Activated CD4-positive, alpha-beta T cell treated with anti-CD3 and anti-CD28 coated beads for 36 hours (primary cell): Measurements from ENCODE around the gene DPP9. TPM values are rescaled to one million over a fixed set of nuclear protein-coding genes. Genes with fewer than 3 reads are reported as not detected.
A peak's percentile ranks its signal among the peaks of the same experiment; 100 is the strongest.

Experiments
- ATAC-seq: fragments of 200-7000 bp; cut with Tn5 transposase; one replicate; pipeline ENCODE4 v1.10.0; 2021; ENCODE audit warnings: mild to moderate bottlenecking, moderate library complexity
- CTCF ChIA-PET: fragments of 350-600 bp; sonication (Branson Sonifier 250); formaldehyde crosslinking; loops from one replicate; lab custom pipeline; 2021; ENCODE audit warnings: antibody characterized with exemption; lab: Charles Lee
- POLR2A ChIA-PET: fragments of 350-600 bp; sonication (Branson Sonifier 250); formaldehyde crosslinking; loops from one replicate; lab custom pipeline; 2021; ENCODE audit warnings: antibody characterized with exemption, inconsistent platforms; lab: Charles Lee
- DNase-seq: peaks from one replicate; pipeline ENCODE4 v3.0.0-alpha.2; 2020
- H3K27ac Mint-ChIP-seq: one replicate; pipeline ENCODE4 v1.8.0; 2021; ENCODE audit warnings: mixed read lengths
- H3K27me3 Mint-ChIP-seq: one replicate; pipeline ENCODE4 v1.8.0; 2021; ENCODE audit warnings: mixed read lengths
- H3K36me3 Mint-ChIP-seq: one replicate; pipeline ENCODE4 v1.8.0; 2021; ENCODE audit warnings: low read depth, mixed read lengths
- H3K4me1 Mint-ChIP-seq: one replicate; pipeline ENCODE4 v1.8.0; 2021; ENCODE audit warnings: mixed read lengths
- H3K4me3 Mint-ChIP-seq: one replicate; pipeline ENCODE4 v1.8.0; 2021; ENCODE audit warnings: mild to moderate bottlenecking, moderate library complexity, mixed read lengths
- H3K9me3 Mint-ChIP-seq: one replicate; pipeline ENCODE4 v1.8.0; 2021; ENCODE audit warnings: low read depth, mixed read lengths
- intact Hi-C, 2 experiments: fragments of 100-400 bp; cut with DNase I in 1 of 2; cut with micrococcal nuclease in 1 of 2; formaldehyde crosslinking; loops; one replicate each; pipeline versions ENCODE4 v1.14.2 to v1.15.1; 2022 to 2024; cut with DNase I, micrococcal nuclease
- total RNA-seq, 2 experiments: library from RNA; stranded (reverse); gene quantifications; one replicate each; pipeline ENCODE4 v1.2.3, GENCODE V29; 2021

Gene DPP9
- total RNA-seq, 2 experiments from 2014 or later, result 49.2 to 51.3 TPM

DNA sequence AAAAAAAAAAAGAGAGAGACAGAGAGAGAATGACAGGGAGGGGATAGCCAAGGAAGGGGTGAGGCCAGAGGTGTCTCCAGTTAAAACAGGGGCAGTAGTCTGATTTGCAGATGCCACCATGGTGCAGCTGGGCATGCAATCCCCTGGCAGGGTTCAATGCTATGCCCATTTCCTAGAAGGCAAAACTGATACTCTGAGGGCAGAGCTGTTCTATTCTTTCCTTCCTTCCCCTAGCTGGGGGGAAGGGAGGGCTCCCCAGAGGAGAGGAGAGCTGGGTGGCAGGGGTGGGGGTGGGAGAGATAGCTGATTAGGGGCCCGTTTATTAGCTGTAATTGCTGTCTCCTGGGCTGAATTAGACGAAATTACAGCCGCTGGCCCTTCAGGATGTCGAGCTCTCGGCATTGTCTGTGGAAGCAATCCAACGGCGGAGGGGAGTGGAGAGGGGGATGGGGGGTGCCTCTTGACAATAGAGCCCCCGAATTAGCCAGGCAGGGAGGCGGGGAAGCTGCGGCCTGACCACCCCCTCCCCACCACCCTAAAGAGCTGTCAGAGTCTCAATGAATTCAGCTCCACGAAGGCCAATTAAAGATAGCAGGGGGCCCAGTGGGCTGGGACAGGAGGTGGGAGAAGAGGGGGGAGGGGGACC lies 14.4 kb upstream of the DPP9 start:
- Mint-ChIP-seq H3K9me3 (no peaks in the 10 kb centered on the region), H3K27ac (no peak overlapping the region), H3K36me3 (no peaks in the 10 kb centered on the region), H3K4me3 (no peak overlapping the region), H3K4me1 (no peaks in the 10 kb centered on the region), H3K27me3 (peaks cover 7% of the 10 kb centered on the region)
- DNase-seq (no peak), ATAC-seq (no peak)
- intact Hi-C loops, result no loop called here
- ChIA-PET CTCF (interaction anchor here (0.9 to 1.5 kb wide), 6 partner anchors 12 to 229 kb away, joined by 3 to 7 read pairs (median 3); partner anchors contain the start of gene FEM1A), POLR2A (no interaction called here)

DNA sequence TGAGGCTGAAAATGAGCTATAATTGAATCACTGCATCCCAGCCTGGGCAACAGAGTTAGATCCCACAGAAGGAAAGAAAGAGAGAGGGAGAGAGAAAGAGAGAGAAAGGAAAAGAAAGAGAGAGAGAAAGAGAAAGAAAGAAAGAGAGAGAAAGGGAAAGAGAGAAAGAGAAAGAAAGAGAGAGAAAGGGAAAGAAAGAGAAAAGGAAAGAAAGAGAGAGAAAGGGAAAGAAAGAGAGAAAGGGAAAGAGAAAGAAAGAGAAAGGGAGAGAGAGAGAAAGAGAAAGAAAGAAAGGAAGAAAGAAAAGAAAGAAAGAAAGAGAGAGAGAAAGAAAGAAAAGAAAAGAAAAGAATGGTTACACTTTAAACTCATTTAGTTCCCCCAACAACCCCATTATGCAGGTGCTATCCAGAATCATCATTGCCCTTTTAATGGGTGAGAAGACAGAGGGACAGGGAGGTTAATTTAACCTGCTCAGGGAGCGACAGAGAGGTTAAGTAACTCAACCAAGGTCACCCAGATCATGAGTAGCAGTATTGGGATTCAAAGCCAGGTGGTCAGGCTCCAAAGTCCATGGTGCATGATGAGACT lies 10.2 kb upstream of the DPP9 start:
- intact Hi-C loops, result no loop called here
- no peaks in the 10 kb centered on the region for H3K36me3 Mint-ChIP-seq
- ChIA-PET POLR2A (interaction anchor here (0.7 kb wide), 1 partner anchor 61 kb away, joined by 3 read pairs; no protein-coding TSS in a partner anchor), CTCF (interaction anchor here (0.6 to 6.8 kb wide), 11 partner anchors 9 to 1008 kb away, joined by 3 to 77 read pairs (median 4); partner anchors contain the start of genes DPP9 and FEM1A)
- H3K27me3 Mint-ChIP-seq, result peaks cover 4% of the 10 kb centered on the region
- ATAC-seq, result no peak
- no peak for DNase-seq
- no peaks in the 10 kb centered on the region for H3K9me3 Mint-ChIP-seq
- no peak overlapping the region for H3K27ac Mint-ChIP-seq
- no peak overlapping the region for H3K4me3 Mint-ChIP-seq
- H3K4me1 Mint-ChIP-seq, result peaks cover 4% of the 10 kb centered on the region

DNA sequence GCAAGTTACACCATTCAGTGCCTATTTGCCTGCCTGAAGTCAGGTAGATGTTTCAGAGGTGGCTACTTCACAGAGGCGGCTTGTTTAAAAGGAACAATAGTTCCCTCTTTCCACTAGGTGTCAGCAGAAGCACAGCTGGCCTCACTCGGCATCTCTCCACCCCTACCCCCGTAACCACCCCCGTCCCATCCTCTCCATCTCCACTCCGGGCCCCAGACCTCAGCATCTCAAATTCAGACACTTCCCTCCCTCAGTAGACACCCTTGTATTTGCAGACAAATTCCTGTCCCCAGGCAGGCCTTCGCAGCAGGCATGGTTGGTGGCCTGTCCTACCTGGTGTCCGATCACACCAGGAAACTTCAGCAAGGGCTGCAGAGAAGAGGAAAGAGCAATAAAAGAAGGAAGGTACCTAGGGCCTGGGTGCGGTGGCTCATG lies 9.1 kb upstream of the DPP9 start:
- Mint-ChIP-seq H3K4me3 (no peak overlapping the region), H3K27ac (no peak overlapping the region), H3K27me3 (peaks cover 4% of the 10 kb centered on the region), H3K4me1 (peaks cover 4% of the 10 kb centered on the region), H3K36me3 (no peaks in the 10 kb centered on the region), H3K9me3 (no peaks in the 10 kb centered on the region)
- POLR2A ChIA-PET, result no interaction called here
- DNase-seq (peak; percentile 76), ATAC-seq (peak; percentile 90)
- intact Hi-C loops, result loop anchor here (1.0 kb wide), 3 partner anchors 9 to 72 kb away; partner anchors contain the start of genes FEM1A (in 2 of the 2) and DPP9 (in 1 of the 2)
- CTCF ChIA-PET, result interaction anchor here (0.6 to 6.8 kb wide), 10 partner anchors 8 to 267 kb away, joined by 3 to 77 read pairs (median 6); partner anchors contain the start of genes DPP9 and FEM1A

DNA sequence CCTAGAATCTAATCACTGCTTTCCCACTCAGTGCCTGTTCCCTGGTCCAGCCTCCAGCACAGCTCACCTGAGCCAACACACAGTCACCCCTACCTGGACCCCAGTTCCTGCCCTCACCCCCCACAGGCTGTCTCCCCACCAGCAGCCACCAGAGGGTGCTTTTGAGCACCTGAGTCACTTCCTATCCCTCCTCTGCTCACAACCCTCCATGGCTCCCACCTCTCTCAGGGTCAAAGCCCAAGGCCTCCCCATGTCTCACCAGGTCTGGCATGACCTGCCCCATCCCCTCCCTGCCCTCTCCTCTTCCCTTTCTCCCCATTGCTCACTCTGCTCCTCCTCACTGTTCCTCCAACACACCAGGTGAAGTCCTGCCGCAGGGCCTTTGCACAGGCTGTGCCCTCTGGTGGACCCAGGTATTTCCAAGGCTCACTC lies 7.1 kb upstream of the DPP9 start:
- CTCF ChIA-PET, result interaction anchor here (0.8 to 6.8 kb wide), 4 partner anchors 39 to 80 kb away, joined by 3 to 77 read pairs (median 7); partner anchors contain the start of gene FEM1A
- DNase-seq (peak; percentile 81), ATAC-seq (peak; percentile 86)
- POLR2A ChIA-PET, result interaction anchor here (0.6 to 2.0 kb wide), 2 partner anchors 60 to 885 kb away, joined by 3 to 6 read pairs; no protein-coding TSS in a partner anchor
- Mint-ChIP-seq H3K27ac (no peak overlapping the region), H3K4me1 (peaks cover 4% of the 10 kb centered on the region), H3K4me3 (no peak overlapping the region), H3K27me3 (peaks cover 3% of the 10 kb centered on the region), H3K36me3 (no peaks in the 10 kb centered on the region), H3K9me3 (no peaks in the 10 kb centered on the region)
- intact Hi-C loops, result no loop called here

DNA sequence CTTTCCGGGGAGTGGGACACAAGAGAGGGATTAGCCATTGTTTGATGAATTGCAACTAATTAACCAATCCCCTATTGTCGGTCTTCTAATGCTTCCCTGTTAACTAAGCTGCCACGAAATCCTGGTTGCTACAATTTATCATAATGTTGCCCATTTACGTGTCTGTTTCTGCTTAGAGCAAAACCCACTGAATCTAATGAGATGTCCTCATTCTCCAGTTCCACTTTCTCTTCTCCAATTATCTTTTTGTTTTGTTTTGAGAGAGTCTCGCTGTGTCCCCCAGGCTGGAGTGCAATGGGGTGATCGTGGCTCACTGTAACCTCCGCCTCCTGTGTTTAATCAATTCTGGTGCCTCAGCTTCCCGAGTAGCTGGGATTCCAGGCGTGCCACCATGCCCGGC lies 5.2 kb upstream of the DPP9 start:
- intact Hi-C loops, result no loop called here

DNA sequence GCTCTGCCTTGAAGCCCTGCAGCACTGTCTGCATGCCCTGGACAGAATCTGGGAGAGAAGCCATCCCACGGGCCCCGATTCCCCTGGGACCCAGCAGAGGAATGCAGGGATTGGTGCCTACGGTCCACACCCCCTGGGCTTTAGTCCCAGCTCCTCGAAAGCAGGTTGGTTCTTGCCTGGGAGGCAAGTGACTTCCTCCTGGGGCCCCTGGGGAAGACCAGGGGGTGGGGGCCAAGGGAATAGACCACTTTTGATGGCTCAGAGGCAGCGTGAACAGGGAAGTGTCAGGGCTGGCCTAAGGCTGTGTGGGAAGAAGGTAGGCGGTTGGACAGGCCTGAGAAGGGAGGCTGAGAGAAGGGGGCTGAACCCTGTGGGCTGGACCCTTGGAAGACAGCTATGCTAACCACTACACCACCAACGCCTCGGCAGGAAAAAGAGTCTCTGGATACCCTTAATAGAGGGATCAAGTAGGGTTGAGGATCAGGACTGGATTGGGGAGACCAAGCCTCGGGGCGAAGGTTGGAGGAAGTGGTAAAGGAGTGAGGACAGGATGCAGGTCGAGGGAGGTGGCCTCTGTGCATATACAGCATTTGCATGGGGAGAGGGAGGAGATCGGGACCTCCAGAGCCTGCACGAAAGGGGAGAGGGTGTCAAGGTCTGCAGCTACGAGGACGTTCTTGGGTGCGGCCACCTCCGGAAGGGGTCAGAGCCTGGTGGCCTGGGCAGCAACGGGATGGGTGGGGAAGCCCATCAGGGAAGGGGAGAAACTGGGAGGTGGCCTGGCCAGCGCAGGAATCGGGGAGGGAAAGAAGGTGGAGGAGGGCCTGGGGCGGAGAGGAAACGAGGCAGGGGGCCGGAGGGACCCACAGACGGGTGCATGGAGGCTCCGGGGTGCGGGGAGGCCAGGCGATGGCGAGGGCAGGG lies 709 bp downstream of the DPP9 start:
- Mint-ChIP-seq H3K9me3 (no peaks in the 10 kb centered on the region), H3K36me3 (peaks cover 19% of the 10 kb centered on the region), H3K27me3 (no peaks in the 10 kb centered on the region), H3K4me1 (peaks cover 26% of the 10 kb centered on the region), H3K4me3 (peak overlapping the region; percentile 92), H3K27ac (peak overlapping the region; percentile 87)
- intact Hi-C loops, result loop anchor here (1.0 to 5.0 kb wide), 15 partner anchors 9 to 1254 kb away; partner anchors contain the start of genes APBA3 (in 1 of the 2), CACTIN (in 1 of the 2), DAPK3 (in 1 of the 2) and EEF2 (in 1 of the 2)
- POLR2A ChIA-PET, result interaction anchor here (3.0 kb wide), 1 partner anchor 68 kb away, joined by 13 read pairs; the partner anchor contains the start of gene FEM1A
- DNase-seq, result peak; percentile 35
- CTCF ChIA-PET, result interaction anchor here (1.8 kb wide), 1 partner anchor 10 kb away, joined by 4 read pairs; no protein-coding TSS in a partner anchor
- no peak for ATAC-seq

More for the DNA sequence above, 5.2 kb upstream of the DPP9 start:
- POLR2A ChIA-PET, result no interaction called here
- peaks cover 13% of the 10 kb centered on the region for H3K4me1 Mint-ChIP-seq
- H3K36me3 Mint-ChIP-seq, result peaks cover 3% of the 10 kb centered on the region
- no peaks in the 10 kb centered on the region for H3K9me3 Mint-ChIP-seq
- H3K4me3 Mint-ChIP-seq, result no peak overlapping the region
- DNase-seq (no peak), ATAC-seq (no peak)
- CTCF ChIA-PET, result interaction anchor here (0.6 to 6.8 kb wide), 2 partner anchors 62 to 120 kb away, joined by 3 to 77 read pairs; partner anchors contain the start of gene FEM1A
- H3K27me3 Mint-ChIP-seq, result peaks cover 3% of the 10 kb centered on the region
- H3K27ac Mint-ChIP-seq, result no peak overlapping the region

DNA sequence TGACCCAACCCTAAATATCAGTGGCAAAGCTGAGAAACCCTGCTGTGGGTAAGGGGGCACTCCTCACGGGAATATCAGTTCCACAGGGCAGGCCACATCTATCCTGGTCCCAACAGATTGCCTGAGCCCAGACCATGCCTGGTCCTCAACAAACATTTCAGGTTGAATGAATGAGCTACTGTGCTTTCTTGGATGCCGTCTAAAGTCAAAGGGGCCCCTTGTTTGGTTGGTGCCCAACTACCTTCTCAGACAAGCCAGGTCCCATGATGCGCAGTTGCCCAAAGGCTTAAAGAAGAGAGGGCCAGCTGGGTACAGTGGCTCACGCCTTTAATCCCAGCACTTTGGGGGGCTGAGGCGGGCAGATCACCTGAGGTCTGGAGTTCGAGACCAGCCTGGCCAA lies 2.4 kb downstream of the DPP9 start:
- Mint-ChIP-seq H3K4me1 (peaks cover 26% of the 10 kb centered on the region), H3K4me3 (peak overlapping the region; percentile 92), H3K27ac (no peak overlapping the region), H3K9me3 (no peaks in the 10 kb centered on the region), H3K36me3 (peaks cover 25% of the 10 kb centered on the region), H3K27me3 (no peaks in the 10 kb centered on the region)
- DNase-seq (no peak), ATAC-seq (no peak)
- CTCF ChIA-PET, result interaction anchor here (1.2 to 1.8 kb wide), 3 partner anchors 12 to 90 kb away, joined by 3 to 6 read pairs (median 4); partner anchors contain the start of gene FEM1A
- POLR2A ChIA-PET, result no interaction called here
- intact Hi-C loops, result loop anchor here (5.0 kb wide), 7 partner anchors 246 to 1256 kb away; partner anchors contain the start of genes APBA3 (in 1 of the 2), CACTIN (in 1 of the 2), DAPK3 (in 1 of the 2) and EEF2 (in 1 of the 2)

DNA sequence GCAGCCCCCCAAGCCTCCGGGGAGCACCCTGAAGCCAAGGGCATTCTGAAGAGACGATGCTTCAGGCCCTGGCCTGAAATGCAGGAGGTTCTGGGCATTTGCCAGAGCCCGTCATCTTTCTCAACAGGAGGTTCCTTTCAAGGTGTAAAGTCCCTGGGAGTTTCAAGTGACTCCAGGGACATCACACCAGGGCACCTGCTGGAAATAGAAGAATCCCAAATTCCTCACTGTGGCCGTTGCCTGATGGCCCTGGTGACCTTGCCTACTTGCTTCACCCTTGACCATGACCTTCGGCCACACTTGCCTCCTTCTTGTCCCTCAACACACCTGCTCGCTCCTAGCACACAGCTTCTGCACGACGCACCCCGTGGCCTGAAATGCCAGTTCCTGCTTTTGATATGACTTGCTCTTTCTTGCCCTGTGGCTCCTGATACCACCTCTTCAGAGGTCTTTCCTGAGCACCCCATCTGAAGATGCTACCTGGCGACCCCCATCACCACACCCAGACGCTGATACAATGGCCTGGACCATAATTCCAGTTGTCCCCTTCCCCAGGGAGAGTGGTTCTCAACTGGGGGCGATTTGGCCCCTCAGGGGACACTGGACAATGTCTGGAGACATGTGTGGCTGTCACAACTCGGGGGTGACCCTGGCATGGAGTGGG lies 3.5 kb downstream of the DPP9 start:
- Mint-ChIP-seq H3K27me3 (no peaks in the 10 kb centered on the region), H3K4me3 (no peak overlapping the region), H3K27ac (no peak overlapping the region), H3K36me3 (peaks cover 32% of the 10 kb centered on the region), H3K4me1 (peaks cover 24% of the 10 kb centered on the region), H3K9me3 (no peaks in the 10 kb centered on the region)
- ChIA-PET CTCF (no interaction called here), POLR2A (no interaction called here)
- DNase-seq (no peak), ATAC-seq (no peak)
- intact Hi-C loops, result loop anchor here (5.0 kb wide), 7 partner anchors 247 to 1257 kb away; partner anchors contain the start of genes APBA3 (in 1 of the 2), CACTIN (in 1 of the 2), DAPK3 (in 1 of the 2) and EEF2 (in 1 of the 2)

DNA sequence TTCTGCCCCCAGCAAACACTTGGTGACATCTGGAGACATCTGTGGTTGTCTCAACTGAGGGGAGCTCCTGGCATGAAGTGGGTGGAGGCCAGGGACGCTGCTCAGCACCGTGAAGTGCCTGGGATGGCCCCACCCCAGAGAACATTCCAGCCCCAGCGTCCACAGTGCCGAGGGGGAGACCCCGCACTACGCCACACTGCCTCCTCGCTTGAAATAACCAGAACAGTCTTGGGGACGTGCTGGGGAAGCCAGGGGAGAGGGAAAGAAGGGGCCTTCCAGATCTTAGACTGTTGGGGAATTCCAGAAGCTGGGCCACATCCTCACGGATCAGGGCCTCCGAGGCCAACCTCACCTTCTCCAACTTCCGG lies 4.2 kb downstream of the DPP9 start:
- POLR2A ChIA-PET, result no interaction called here
- intact Hi-C loops, result no loop called here

More for the DNA sequence above, 4.2 kb downstream of the DPP9 start:
- H3K9me3 Mint-ChIP-seq, result no peaks in the 10 kb centered on the region
- H3K36me3 Mint-ChIP-seq, result peaks cover 33% of the 10 kb centered on the region
- H3K27ac Mint-ChIP-seq, result no peak overlapping the region
- no peak for ATAC-seq
- H3K4me3 Mint-ChIP-seq, result no peak overlapping the region
- DNase-seq, result no peak
- CTCF ChIA-PET, result interaction anchor here (0.6 kb wide), 1 partner anchor 71 kb away, joined by 3 read pairs; no protein-coding TSS in a partner anchor
- no peaks in the 10 kb centered on the region for H3K27me3 Mint-ChIP-seq
- peaks cover 17% of the 10 kb centered on the region for H3K4me1 Mint-ChIP-seq
